Lung (tissue), 12 donors: ENCODE results near the gene KLK10. TPM values are rescaled to one million over a fixed set of nuclear protein-coding genes. Genes with fewer than 3 reads are reported as not detected.

Experiments used
- ATAC-seq: fragments of 200-7000 bp; cut with Tn5 transposase; one replicate; pipeline ENCODE4 v1.9.1; 2020; ENCODE audit warnings: moderate number of reproducible peaks; ENCODE audit not compliant: insufficient read depth, low FRiP score
- DNase-seq, 3 donors: peaks; one replicate each; pipeline ENCODE4 v3.0.0-alpha.2; 2013 to 2017
- H3K27ac ChIP-seq, 2 donors: one replicate each; pipeline ENCODE4 v1.5.1; 2013; ENCODE audit warnings: mild to moderate bottlenecking in 2 of 2, moderate library complexity in 2 of 2, control low read depth in 1 of 2, inconsistent platforms in 1 of 2, low read depth in 1 of 2, low read length in 1 of 2
- H3K27me3 ChIP-seq, 3 donors: one replicate each; pipeline ENCODE4 v1.5.1; 2013; ENCODE audit warnings: low read length in 2 of 3; ENCODE audit not compliant: control insufficient read depth in 3 of 3, insufficient read depth in 3 of 3
- H3K36me3 ChIP-seq, 4 donors: one replicate each; pipeline ENCODE4 v1.5.1; 2013; ENCODE audit warnings: low read length in 4 of 4, mild to moderate bottlenecking in 1 of 4, moderate library complexity in 1 of 4; ENCODE audit not compliant: control insufficient read depth in 4 of 4, insufficient read depth in 4 of 4
- H3K4me1 ChIP-seq, 5 donors: one replicate each; pipeline ENCODE4 v1.5.1; 2013; ENCODE audit warnings: low read length in 5 of 5, mild to moderate bottlenecking in 2 of 5, moderate library complexity in 1 of 5; ENCODE audit not compliant: control insufficient read depth in 5 of 5, insufficient read depth in 5 of 5
- H3K4me3 ChIP-seq: one replicate; pipeline ENCODE4 v1.5.1; 2013; ENCODE audit warnings: mild to moderate bottlenecking, control low read depth, moderate library complexity
- H3K9ac ChIP-seq, 2 donors: one replicate each; pipeline ENCODE4 v1.5.1; 2013; ENCODE audit warnings: low read length in 2 of 2, control low read depth in 1 of 2; ENCODE audit not compliant: insufficient read depth in 1 of 2
- H3K9me3 ChIP-seq, 4 donors: one replicate each; pipeline ENCODE4 v1.5.1; 2013; ENCODE audit warnings: low read length in 3 of 4, mild to moderate bottlenecking in 1 of 4, moderate library complexity in 1 of 4; ENCODE audit not compliant: control insufficient read depth in 4 of 4, insufficient read depth in 3 of 4
- CTCF ChIP-seq: IDR thresholded peaks from 2 replicates; pipeline ENCODE4 v1.5.1; 2012; ENCODE audit warnings: mild to moderate bottlenecking; ENCODE audit errors: control extremely low read depth, extremely low read depth
- WGBS, 2 donors: extraction: QIAGEN DNeasy Blood & Tissue Kit; methylation state at CpG; one replicate each; pipeline ENCODE4 v1.1.7; 2013; 5-methylcytosine and 5-hydroxymethylcytosine counted together
- polyA plus RNA-seq, 2 donors: library from polyadenylated mRNA; stranded (reverse); fragments of 200-250 nt; gene quantifications; one replicate each; pipeline ENCODE4 v1.2.1, GENCODE V29; 2013
- total RNA-seq, 2 donors: library from RNA; depleted of rRNA in 1 of 2; stranded (reverse); fragments of >200 nt in 1 of 2; gene quantifications; one replicate each; pipeline ENCODE4 v1.2.1, GENCODE V29; 2014 to 2021
- donor health status: control.
- donor health status: control.
- donor health status: Bipolar disorder and iron deficiency.
- donor health status: healthy.
- donor health status: DM: yes; HTN: yes; CAD: no.

Gene KLK10
- total and polyA plus RNA-seq, 4 donors: 9.8 to 34.2 (median 19.9) TPM

- Histone ChIP-seq H3K27me3 (no peaks in the 10 kb centered on the region), H3K4me3 (no peak within 1 kb of the TSS), H3K27ac (no peak within 1 kb of the TSS), H3K9me3 (peaks cover 0 to 7% (median 0%) of the 10 kb centered on the region in 4 donors), H3K9ac (no peak within 1 kb of the TSS), H3K4me1 (no peaks in the 10 kb centered on the region), H3K36me3 (no peaks in the 10 kb centered on the region)
- TF ChIP-seq CTCF: no peak
- no peak for ATAC-seq
- DNase-seq: no peak
- WGBS, 2 donors: 45 to 59% methylated on average over 11 of the region's 11 CpGs
Measured at GRCh38 chr19:51034704-51035103, 15.2 kb upstream of the KLK10 start, which contains the start of gene KLK12. TSS of gene KLK12 (minus strand) at chr19:51035002. CDS start at chr19:51034621, 381 bp downstream.

- no peak overlapping the region for H3K9ac ChIP-seq
- WGBS, 2 donors: 90 to 93% methylated on average over 26 to 28 of the region's 28 CpGs
- DNase-seq (no peak), ATAC-seq (no peak)
- no peak overlapping the region for H3K4me3 ChIP-seq
- no peak overlapping the region for H3K27ac ChIP-seq
- H3K36me3 ChIP-seq: no peaks in the 10 kb centered on the region
- H3K27me3 ChIP-seq: peaks cover 0 to 1% (median 0%) of the 10 kb centered on the region in 3 donors
- no peak for TF ChIP-seq CTCF
- H3K9me3 ChIP-seq: peaks cover 0 to 9% (median 0%) of the 10 kb centered on the region in 4 donors
- H3K4me1 ChIP-seq: no peaks in the 10 kb centered on the region
Measured at GRCh38 chr19:51031880-51032225, 12.3 kb upstream of the KLK10 start.

GRCh38 chr19:51031220-51031879 lies 11.8 kb upstream of the KLK10 start:
- H3K4me3 ChIP-seq: no peak overlapping the region
- H3K9ac ChIP-seq: no peak overlapping the region
- no peak for TF ChIP-seq CTCF
- whole genome bisulfite sequencing, 2 donors: 85 to 94% methylated on average over 7 of the region's 7 CpGs
- ATAC-seq: no peak
- DNase-seq: no peak
- peaks cover 0 to 9% (median 0%) of the 10 kb centered on the region in 4 donors for H3K9me3 ChIP-seq
- no peaks in the 10 kb centered on the region for H3K4me1 ChIP-seq
- H3K27ac ChIP-seq: no peak overlapping the region
- H3K36me3 ChIP-seq: no peaks in the 10 kb centered on the region
- peaks cover 0 to 4% (median 0%) of the 10 kb centered on the region in 3 donors for H3K27me3 ChIP-seq
